GM21723 (cell line): ENCODE data around the gene SPARC.

Experiments used
- ATAC-seq: cut with Tn5 transposase; IDR thresholded peaks from one replicate; pipeline ENCODE4 v1.9.1; 2021; ENCODE audit warnings: mild to moderate bottlenecking, moderate library complexity; ENCODE audit not compliant: unreplicated experiment

The SPARC gene

DNA sequence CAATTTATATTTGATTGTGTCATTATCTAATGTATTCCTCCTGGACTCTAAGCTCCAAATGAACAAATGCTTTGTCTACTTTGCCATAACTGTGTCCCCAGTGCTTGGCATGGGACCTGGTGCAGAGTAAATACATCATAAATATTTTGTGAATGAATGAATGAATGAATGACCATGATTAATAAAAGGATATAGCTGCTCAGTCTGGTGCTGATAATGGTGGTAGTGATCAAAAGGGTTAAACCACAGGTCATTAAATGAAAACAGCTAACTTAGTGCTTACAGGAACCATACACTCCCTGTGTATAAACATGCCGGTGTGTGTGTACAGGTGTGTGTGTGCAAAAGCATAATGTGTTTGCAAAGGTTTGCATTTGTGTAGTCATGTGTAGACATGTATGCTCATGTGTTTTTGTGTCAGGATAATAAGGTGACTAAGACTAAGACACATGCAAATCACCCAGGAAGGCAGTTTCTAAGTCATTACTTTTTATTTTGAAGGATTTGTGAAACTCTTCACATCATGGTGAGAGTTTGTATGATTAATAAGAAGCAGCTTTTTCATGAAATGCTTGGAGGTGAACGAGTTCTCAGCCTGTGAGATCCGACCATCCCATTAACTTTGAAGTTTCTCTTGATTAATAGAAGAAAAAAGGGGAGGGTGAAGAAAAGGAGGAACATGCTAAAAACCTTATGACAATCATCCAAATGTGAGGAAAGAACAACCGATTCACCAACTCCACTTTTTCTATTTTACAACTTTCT, 24.6 kb downstream of the SPARC start:
- peak; percentile 66 for ATAC-seq

DNA sequence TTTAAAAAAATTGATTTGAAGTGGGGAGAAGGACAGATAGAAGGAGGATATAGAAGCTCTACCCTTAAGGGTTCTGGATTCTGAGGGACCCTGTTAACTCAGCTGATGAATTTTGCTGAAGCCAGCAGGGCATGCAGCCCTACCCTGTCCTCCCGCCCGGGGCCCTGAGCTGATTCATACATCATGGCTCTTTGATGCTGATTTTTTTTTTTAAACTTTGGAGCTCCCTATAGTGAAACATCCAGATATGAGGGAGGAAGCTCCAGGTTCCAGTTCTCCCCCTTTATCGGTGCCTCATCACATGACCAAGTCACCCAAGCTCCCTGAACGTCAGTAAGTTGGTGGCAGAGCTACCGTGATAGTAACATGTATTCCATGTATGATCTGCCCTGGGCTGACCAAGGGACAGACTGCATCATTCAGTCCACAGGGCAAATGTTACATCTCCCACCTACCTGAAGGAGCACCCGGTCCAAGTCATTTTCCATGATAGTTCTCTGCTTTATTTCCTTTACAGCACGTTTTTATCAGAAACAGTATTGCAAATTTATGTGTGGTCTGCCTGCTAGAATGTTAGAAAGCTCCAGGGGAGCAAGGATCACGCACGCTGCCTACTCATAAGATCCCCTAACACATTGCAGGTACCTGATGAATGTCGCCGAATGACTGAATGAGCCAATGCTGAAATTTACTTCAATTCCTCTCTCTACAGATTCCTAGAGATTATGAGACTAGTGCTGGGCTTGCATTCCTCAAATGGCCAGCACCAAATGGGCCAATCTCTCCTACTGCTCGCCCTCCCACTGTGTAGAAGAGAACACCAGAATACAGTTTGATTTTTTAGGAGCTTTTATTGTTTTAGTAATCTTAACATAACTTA, 25.9 kb downstream of the SPARC start:
- no peak for ATAC-seq

GRCh38 chr5:151659001-151659754, 27.5 kb downstream of the SPARC start:
- ATAC-seq = peak; percentile 62

DNA sequence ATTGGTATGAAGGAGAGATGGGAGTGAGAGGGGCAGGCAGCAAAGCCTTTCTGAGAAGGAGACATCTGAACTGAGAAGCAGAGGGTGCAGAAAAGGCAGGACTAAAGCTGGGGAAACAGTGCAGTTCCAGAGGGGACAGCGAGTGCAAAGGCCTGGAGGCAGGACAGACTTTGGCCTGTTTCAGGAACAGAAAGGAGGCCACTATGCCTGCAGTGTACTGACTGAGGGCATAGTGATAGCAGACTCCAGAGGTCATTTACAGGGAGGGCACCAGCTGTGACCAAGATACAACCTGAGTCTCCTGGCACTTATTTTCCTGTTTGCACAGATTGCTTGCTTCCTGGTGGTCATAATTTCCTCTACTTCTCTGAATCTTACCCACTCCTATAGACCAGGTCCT, 29.6 kb downstream of the SPARC start:
- no peak for ATAC-seq

GRCh38 chr5:151656311-151656710, 30.4 kb downstream of the SPARC start:
- no peak for ATAC-seq

DNA sequence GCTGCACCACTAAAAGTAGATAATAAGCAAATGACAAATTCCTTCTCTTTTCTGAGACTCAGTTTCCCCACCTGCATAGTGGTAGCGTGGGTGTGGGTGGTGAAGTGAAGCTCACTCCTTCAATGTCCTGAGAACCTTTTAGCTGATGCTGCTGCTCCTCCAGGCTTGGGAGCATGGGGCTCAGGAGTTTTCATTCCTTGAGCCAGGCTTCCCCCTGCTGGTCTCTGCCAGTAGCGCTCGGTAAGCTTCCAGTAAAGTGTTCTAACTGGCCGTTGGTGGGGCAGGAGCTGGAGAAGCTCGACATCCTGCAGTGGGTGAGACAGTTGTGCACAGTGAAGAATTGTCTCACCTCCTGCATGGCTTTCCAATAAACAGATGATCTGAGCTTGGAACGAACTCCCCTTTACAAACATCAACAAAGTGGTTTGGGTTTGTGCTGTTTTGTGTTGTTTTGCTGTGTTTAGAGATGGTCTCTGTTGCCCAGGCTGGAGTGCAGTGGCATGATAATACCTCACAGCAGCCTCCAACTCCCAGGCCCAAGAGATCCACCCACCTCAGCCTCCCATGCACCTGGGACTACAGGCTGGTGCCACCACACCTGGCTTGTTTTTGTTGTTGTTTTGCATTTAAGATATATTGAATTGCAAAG, 34.6 kb downstream of the SPARC start:
- peak; percentile 99 for ATAC-seq

- no peak for ATAC-seq
Observed at GRCh38 chr5:151648988-151649387, 37.7 kb downstream of the SPARC start.

- no peak for ATAC-seq
Observed at GRCh38 chr5:151648089-151648488, 38.6 kb downstream of the SPARC start.

- no peak for ATAC-seq
Observed at GRCh38 chr5:151647320-151647861, 39.3 kb downstream of the SPARC start.

- no peak for ATAC-seq
Observed at GRCh38 chr5:151646334-151646733, 40.4 kb downstream of the SPARC start.

GRCh38 chr5:151643388-151643787, 43.3 kb downstream of the SPARC start:
- no peak for ATAC-seq

DNA sequence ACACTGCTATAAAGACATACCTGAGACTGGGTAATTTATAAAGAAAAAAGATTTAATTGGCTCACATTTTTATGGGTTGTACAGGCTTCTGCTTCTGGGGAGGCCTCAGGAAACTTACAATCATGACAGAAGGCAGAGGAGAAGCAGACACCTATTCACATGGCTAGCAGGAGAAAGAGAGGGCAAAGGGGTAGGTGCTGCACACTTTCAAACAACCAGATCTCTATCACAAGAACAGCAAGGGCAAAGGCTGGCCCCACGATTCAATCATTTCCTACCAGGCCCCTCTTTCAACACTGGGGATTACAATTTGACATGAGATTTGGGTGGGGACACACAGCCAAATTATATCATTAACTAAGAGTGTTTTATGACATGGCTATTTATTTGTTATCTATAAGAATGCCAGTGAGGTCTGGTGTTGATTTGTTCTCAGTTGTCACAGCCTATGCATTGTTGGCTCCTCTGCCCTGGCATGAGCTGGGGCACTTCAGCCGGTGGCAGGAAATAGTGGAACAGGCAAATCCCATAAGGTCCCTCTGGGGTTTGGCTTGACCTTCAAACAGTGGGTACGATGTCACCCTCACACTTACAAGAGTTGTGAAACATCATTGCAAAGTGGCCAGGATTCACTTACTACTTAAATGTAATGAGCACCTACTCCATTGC, 44.1 kb downstream of the SPARC start:
- ATAC-seq = no peak

DNA sequence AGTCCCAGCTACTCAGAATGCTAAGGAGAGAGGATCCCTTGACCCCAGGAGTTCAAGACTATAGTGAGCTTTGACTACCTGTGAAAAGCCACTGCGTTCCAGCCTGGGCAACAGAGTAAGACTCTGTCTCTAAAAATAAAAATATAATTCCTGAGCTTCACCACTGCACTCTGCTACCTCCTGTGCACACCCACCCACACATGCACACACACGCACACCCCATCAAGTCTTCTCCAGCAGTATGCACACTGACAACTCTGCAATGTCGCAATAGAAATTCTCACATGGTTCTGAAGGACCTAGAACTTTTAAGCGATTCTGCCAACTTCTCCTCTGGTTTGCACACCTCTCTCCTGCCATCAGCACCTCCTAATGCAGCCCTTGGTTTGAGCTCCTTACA, 48.1 kb downstream of the SPARC start:
- no peak for ATAC-seq

DNA sequence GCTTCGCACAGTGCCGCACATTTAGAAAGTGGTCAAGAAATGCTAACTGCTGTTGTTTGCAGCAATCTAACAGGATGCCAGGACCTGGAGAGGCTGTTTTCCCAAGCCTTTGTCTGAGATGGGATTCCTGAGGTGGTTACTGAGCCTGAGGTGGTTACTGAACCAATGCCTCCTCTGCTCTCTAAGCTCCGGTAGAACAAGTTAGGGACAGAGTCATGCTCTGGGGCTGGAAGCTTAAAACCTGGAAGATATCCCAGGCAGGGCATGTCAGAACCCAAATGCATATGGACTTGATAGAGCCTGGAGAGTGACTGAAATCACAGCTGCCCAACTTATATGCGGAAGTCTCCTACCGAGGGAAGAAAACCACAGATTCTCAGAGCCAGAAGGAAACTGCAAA, 49.0 kb downstream of the SPARC start:
- no peak for ATAC-seq

DNA sequence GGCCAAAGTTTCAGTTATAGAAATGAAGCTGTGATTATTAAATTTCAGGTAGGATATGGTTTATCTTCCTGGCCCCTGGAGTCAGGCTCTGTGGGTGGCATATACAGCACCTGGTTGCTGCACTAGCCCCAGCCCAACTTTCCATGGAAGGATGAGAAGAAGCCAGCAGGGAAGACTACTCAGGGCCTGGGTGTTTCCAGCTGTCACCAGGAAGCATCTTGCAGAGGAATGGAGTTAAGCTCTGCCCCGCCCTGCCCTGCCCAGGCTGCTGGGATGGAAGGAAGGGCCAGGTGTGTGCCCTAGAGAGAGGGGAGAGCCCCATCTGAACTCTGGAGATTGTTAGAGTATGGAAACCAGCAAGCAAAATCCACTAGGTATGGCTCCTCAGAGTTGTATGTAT, 52.8 kb downstream of the SPARC start:
- ATAC-seq = no peak

- ATAC-seq = no peak
Observed at GRCh38 chr5:151632941-151633340, 53.8 kb downstream of the SPARC start.

GRCh38 chr5:151632524-151632923, 54.2 kb downstream of the SPARC start:
- no peak for ATAC-seq

DNA sequence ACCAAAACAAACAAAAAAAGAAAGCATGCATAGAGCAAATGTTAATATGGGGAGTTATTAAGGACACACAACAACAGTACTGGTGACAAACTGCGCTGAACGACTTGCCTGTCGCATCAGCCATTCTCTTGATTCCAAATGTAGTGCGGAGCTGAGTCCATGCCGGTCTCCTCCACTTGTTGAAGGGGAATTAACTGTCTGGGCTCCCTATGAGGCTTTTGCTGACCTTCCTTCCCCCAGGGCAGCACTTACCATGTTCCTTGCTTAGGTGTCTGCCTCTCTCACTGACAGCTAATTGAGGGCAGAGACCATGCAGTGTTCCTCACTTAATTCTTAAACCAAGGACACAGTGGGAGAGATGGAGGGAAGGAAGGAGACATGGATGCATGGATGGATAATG, 54.8 kb downstream of the SPARC start:
- no peak for ATAC-seq

DNA sequence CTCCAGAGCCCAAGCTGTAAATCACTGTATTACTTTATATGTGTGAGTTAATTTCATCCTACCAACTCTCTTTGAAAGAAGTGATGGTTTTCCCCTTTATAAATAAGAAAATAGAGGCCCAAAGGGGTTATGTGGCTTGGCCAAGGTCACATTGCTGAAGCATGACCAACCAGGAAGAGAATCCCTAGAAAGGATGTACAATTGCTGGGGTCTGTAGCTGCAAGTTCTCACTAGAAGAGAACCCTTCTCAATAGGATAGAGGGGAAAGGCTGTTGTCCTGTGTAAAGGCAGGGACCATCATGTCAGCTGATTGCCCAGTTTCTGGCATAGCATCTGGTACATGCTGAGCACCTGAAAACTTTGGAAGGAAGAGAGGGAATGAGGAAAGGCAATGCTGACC, 56.6 kb downstream of the SPARC start:
- no peak for ATAC-seq
